Dedifferentiated amniotic fluid mesenchymal stem cell (primary cell): ENCODE measurements around the gene TRIM58.
A peak's percentile ranks its signal among the peaks of the same experiment; 100 is the strongest.

Source experiments
- DNase-seq: peaks from one replicate; pipeline ENCODE4 v3.0.0-alpha.2; 2016; ENCODE audit errors: extremely low spot score

The TRIM58 gene

DNA sequence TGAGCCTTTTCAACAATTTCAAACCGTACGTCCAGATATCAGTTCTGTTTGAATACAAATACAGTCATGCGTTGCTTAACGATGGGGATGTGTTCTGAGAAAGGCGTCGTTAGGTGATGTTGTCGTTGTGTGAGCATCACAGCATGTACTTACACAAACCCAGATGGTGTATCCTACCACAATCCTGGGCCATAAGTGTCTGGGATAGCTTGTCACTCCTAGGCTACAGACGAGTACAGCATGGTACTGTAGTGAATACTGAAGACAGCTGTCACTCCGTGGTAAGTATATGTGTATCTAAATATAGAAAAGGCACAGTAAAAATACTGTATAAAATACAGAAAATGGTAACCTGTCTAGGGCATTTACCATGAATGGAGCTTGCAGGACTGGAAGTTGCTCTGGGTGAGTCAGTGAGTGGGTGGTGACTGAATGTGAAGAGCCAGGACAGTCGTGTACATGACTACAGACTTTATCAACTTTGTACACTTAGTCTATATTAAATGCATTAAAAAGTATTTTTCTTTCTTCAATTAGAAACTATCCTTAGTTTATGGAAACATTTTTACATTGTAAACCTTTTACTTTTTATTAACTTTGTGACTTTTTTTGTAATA lies 27.9 kb downstream of the TRIM58 start:
- no peak for DNase-seq

DNA sequence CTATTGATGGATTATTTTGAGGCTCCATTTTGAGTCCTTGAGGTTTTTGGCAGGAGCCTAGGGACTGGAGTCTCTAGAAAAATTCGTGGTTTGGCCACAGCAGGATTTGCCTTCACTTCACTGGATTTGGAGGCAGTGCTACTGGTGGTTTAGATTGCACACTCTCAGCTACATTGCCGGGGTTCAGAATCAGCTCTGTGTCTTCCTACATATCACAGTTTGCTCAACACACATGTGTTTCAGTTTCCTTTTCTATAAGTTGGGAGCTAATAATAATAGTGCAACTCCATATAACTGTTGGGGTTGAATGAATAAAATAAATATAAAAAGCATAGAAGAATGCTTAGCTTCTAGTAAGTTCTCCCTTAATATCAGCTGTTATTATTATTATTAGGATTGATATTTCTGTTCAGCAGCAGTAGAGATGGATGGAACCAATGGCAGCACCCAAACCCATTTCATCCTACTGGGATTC lies 38.2 kb downstream of the TRIM58 start, which contains the start of gene OR2W3:
TSS of gene OR2W3 (plus strand) at position 425 of the 475 bp plus-strand sequence. CDS start at position 425, 0 bp downstream.
- DNase-seq = no peak

DNA sequence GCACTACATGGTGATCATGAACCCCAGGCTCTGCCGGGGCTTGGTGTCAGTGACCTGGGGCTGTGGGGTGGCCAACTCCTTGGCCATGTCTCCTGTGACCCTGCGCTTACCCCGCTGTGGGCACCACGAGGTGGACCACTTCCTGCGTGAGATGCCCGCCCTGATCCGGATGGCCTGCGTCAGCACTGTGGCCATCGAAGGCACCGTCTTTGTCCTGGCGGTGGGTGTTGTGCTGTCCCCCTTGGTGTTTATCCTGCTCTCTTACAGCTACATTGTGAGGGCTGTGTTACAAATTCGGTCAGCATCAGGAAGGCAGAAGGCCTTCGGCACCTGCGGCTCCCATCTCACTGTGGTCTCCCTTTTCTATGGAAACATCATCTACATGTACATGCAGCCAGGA lies 39.0 kb downstream of the TRIM58 start:
- no peak for DNase-seq

DNA sequence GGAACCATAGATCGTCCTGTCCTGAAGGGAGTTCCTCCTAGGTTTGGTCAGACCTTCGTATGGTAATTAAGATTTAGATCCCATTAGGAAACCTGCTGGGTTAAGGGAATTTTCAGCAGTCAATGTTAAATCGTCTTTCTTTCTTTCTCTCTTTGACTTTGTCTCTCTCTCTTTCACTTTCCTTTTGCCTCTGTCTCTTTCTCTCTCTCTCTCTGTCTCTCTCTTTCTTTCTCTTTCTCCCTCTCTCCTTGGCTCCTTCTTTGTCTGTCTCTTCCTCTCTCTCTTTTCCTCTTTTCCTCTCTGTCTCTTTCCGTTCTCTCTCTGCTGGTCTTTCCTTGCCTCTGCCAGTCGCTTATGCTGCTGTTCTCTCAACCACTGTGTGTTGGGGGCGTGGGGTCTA lies 47.1 kb downstream of the TRIM58 start:
- DNase-seq = no peak

DNA sequence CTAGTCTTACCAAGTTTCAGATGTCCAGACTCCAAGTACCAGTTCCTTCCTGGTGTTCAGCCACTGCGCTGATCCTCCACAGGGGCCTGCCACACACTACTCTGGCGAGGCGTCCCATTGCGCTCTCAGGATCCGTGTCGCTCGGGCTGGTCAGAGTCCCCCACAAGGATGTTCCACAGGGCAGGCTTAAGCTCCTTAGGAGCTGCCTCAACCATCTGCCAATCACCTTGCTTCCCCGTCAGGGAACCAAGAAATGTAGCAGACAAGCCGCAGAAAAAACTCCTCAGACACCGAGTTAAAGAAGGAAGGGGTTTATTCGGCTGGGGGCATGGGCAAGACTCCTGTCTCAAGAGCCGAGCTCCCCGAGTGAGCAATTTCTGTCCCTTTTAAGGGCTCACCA lies 48.2 kb downstream of the TRIM58 start:
- no peak for DNase-seq

DNA sequence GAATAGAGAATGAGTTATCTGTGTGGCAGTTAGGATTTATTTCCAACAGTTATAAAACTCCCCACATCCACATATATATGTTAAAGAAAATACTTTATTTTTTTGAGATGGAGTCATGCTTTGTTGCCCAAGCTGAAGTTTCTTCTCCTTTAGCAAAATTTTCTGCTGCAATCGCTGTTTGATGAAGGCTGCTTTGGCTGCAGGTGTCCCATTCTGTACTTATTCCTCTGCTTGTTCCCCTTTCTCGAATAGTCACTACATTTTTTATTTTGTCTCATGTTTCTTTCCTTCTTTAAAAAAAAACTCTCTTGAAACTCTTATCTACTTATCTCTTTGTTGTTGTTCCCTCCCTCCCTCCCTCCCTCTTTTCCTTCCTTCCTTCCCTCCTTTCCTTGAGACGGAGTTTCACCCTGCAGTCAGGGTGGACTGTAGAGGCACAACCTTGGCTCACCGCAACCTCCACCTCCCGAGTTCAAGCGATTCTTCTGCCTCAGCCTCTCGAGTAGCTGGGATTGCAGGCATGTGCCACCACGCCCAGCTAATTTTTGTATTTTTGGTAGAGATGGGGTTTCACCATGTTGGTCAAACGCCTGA lies 49.0 kb downstream of the TRIM58 start:
- no peak for DNase-seq

DNA sequence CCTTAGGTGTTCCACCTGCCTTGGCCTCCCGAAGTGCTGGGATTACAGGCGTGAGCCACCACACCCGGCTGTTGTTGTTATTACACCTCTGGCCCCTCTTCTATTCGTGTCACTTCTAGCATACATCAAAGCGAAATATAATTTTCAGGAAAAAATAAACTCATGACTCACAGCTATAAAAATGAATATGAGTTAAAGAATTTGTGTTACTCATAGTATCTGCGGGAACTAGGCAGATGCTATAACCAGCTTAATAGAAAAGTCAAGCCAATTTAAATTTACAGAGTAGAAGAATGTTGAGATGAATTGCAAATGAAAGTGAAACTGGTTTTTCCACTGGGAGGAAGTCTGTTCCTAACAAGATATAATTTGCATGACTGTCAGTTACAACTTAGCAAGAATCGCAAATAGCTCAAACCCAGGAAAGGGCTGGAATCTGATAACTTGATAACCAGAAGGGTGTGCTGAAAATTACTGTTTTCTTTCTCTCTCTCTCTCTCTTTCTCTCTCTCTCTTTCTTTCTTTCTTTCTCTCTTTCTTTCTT lies 49.6 kb downstream of the TRIM58 start:
- peak; percentile 17 for DNase-seq

DNA sequence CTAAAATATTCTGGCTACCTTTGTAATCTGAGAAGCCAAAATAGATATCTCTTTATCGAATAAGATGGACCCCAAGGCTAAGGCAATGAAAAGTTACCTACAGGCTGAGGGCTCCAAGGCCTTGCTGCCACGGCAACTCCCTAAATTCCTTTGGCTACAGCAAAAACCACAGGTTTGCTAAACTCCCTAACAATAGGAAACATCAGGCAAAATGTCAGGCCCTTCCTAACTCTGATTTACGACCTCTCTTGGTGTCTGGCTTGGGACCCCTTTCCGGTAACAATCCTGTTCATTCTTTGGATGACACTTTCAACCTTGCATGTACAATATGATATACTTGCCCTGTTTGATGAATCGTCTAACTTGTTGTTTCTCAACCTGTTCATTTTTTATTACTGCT lies 51.8 kb downstream of the TRIM58 start:
- DNase-seq = no peak

DNA sequence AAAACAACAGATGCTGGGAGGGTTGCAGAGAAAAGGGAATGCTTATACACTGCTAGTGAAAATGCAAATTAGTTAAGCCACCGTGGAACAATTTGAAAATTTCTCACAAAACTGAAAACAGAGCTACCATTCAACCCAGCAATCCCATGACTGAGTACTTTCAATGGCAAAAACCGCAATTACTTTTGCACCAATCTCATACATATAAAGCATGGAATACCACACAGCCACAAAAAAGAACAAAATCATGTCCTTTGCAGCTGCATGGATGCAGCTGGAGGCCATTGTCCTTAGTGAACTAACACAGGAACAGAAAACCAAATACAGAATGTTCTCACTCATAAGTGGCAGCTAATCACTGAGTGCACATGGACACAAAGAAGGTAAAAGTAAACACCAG lies 56.8 kb downstream of the TRIM58 start:
- DNase-seq = no peak

DNA sequence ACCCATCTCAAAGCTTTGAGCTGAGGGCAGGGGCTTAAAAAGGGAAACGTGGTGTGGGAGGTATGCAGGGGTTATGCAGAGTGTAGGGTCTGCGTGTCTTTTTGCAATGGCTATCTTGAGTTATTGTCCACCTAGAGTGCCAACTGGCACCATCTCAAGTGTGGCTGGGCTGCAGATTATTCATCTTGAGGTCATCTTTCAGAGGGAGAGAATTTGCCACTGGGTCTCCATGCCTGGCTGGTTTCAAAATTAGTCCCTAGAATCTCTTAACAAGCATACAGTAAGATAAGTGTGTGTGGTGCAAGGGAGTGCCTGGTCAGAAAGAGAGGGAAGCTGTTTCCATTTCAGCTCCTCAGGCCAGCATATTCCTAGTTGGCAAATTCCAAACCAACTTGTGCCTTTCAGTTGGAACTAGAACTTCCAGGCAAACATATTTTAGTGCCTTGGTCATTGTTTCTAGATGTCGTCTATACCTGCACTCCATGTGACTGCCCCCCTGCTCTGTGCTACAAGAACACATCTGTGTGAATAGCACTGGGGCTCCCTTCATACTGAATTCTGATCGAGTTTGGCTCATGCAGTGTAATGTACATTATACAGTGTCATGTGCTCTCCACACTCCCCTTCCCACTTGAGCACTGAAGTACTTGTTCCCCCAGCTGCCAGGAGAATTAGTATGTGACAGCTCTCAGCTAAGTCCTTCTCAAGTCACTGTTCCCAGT lies 58.1 kb downstream of the TRIM58 start:
- DNase-seq = no peak

DNA sequence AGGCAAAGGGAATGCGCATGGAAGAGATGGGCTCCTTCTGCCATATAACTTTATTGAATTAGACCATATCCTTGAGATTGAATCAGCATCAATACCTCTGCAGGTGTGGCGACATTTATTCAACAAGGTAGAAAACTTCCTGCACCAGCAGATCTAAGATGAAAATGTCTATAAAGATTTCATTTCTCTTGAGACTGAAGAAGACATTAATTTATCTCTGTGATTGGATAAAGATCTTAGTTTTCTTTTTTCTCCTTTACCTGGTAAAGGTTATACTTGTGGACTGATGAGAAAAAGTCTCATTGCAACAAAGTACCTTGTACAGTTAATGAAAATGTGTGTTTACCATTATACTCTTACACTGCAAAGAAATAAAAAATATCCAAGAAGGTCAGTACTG lies 63.0 kb downstream of the TRIM58 start, which contains the start of gene OR2T8:
TSS of gene OR2T8 (plus strand) at position 301 of the 400 bp plus-strand sequence. CDS start 766 bp downstream, outside the sequence.
- no peak for DNase-seq

DNA sequence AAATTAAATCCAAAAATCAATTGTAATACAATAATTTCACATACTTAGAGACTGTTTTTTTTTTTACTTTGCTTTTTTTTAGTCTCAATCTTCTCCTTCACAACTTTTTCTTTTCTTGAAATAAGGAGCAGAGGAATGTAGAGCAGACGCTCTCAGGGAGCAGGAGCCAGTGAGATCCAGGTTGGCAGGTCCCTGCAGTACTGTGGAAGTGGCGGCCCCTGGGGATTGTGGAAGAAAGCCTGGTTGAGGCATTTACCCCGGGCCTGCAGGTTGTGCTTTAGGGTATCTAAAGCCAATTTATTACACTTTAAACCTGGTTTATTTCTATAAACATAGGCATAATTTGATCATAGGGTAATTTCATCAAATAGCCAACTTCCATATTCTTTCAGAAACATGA lies 67.0 kb downstream of the TRIM58 start:
- DNase-seq = no peak

DNA sequence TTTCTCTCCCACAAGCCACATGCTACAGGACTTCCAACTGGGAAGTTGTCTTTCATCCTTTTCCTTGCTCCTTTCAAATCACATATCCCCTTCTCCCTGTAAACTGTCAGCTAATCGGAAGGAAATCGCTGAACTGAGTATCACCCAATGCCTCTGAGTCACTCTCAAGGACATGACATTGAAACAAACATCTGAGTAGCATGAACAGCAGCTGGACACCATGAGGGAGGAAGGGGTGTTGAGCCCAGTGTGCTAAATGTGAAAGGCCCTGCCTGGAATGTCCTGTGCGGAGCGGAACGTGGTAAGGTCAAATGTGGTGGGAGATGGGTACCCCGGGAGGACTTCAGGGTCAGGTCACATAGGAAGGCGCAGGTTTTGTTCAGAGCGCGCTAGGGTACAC lies 67.9 kb downstream of the TRIM58 start, which contains the start of gene OR2AJ1:
TSS of gene OR2AJ1 (plus strand) at position 22 of the 400 bp plus-strand sequence. CDS start 8,880 bp downstream, outside the sequence.
- no peak for DNase-seq
